GM12891 (cell line): Measurements from ENCODE around the gene TOR3A.

Experiments
- DNase-seq: peaks from one replicate; pipeline ENCODE4 v3.0.0; 2011; ENCODE audit warnings: low spot score; ENCODE audit not compliant: insufficient read length
- FAIRE-seq: peaks from 2 replicates; lab custom pipeline; 2011; peaks lifted over from hg19 to GRCh38; lab: Jason Lieb, UNC
- PAX5 ChIP-seq: IDR thresholded peaks from 2 replicates; pipeline ENCODE4 v1.6.1; 2011; ENCODE audit warnings: low read length, moderate library complexity, mild to moderate bottlenecking; ENCODE audit not compliant: insufficient read depth, severe bottlenecking
- POLR2A ChIP-seq: IDR thresholded peaks from 2 replicates; pipeline ENCODE4 v1.6.1; 2011; ENCODE audit warnings: low read depth, low read length, control low read depth
- POLR2AphosphoS5 ChIP-seq: IDR thresholded peaks from 2 replicates; pipeline ENCODE4 v1.6.1; 2011; ENCODE audit warnings: low read depth, low read length, control low read depth
- POU2F2 ChIP-seq: IDR thresholded peaks from 2 replicates; pipeline ENCODE4 v1.6.1; 2011; ENCODE audit warnings: low read depth, mild to moderate bottlenecking, control low read depth, low read length, moderate library complexity
- SPI1 ChIP-seq: IDR thresholded peaks from 2 replicates; pipeline ENCODE4 v1.6.1; 2011; ENCODE audit warnings: low read depth, low read length, control low read depth
- TAF1 ChIP-seq: IDR thresholded peaks from 2 replicates; pipeline ENCODE4 v1.6.1; 2011; ENCODE audit warnings: low read depth, low read length, control low read depth

TOR3A gene

DNA sequence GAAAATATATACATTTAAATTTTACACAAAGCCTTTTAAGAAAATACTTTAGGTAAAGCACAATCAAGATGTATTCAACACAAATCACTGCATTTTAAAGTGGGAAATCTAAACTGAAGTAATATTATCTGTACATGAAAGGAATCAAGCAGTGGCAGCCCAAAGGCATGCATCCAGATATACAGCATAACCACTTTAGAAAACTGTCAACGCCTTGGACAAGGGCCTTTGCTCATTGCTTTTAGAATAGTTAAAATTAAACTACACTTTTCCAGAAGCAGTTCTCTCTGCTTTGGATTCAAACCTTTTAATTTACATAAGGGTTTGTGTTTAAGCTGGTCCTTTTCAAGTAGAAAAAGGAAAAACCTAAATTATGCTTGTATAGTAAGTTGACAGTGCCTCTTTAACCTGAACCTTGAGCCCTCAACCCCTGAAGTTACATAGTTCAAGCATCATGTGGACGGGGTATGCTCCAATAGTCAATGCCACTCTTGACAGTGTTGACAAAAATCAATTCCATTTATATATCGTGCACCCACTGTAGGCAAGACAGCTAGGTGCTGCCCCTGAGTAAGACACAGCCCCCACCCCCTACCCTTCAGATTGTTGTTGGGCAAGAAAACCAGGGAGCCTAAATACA is 22.9 kb downstream of the TOR3A start:
- FAIRE-seq = no peak
- no peak for TF ChIP-seq POLR2A
- TF ChIP-seq POLR2AphosphoS5 = no peak
- no peak for TF ChIP-seq SPI1
- TF ChIP-seq TAF1 = no peak
- no peak for TF ChIP-seq PAX5
- DNase-seq = no peak

DNA sequence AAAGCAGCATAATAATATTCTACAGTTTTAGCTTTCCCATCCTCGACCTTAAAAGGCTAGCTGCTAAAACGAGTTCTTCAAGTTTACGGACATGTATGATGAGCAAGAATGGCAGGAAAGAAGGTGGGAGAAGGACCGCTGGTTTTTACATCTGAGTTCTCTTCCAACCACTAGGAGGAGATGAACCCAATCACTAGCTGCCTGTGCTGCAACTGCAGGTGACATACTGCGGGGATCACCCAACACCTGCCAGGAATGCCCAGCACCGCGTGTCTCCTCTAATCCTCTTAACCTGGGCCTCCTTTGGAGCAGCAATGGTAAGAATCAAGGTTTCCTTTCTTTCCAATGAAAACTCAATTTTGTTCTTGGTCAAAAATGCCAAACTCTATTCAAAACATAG is 23.5 kb downstream of the TOR3A start:
- DNase-seq (no peak), FAIRE-seq (no peak)
- no peak for TF ChIP-seq SPI1
- no peak for TF ChIP-seq POLR2A
- no peak for TF ChIP-seq POU2F2
- no peak for TF ChIP-seq POLR2AphosphoS5
- TF ChIP-seq TAF1 = no peak
- TF ChIP-seq PAX5 = no peak

DNA sequence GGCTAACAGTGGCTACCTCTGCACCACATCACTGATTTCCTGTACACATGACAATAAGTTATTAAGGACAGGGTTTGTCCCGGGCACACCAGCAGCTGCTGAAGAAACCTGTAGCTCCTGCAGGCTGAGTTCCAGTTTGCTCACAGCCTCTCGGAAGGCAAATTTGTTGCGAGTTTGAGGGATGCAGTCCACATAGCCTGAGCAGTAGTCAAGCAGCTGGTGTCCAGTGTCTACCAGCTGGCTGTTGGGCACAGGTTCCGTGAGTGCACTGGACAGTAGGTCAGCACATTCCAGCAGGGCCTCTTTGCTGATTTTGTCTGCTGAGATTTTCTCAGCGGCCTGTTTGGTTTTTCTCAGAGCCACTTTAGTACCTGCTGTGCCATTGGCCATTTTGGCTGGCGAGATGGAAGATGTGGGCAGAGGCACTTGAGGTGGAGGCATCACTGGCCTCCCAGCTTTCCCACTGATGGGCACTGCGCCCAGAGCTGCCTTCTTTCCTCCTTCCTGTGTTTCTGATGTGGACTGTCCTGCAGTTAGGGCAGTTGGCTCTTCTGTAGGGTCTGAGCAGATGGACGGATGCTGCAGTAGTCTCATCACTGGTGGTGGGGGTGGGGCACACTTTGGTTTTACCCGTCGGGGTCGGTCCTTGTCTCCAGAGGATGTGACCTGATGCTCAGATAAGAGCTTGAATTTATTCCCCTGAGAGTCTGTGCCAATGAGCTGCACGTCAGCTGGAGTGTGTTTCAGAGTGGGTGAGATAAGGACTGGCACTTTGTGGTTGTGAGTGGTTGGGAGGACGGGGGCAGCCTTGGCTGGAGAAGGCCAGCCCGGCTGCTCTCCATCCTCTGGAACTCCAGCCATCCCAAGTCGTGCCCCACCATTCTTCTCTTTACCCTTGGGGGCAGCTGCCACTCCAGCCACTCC is 26.1 kb downstream of the TOR3A start:
- FAIRE-seq (no peak), DNase-seq (no peak)
- TF ChIP-seq POU2F2 = no peak
- no peak for TF ChIP-seq POLR2A
- no peak for TF ChIP-seq POLR2AphosphoS5
- no peak for TF ChIP-seq PAX5
- no peak for TF ChIP-seq SPI1
- TF ChIP-seq TAF1 = no peak

DNA sequence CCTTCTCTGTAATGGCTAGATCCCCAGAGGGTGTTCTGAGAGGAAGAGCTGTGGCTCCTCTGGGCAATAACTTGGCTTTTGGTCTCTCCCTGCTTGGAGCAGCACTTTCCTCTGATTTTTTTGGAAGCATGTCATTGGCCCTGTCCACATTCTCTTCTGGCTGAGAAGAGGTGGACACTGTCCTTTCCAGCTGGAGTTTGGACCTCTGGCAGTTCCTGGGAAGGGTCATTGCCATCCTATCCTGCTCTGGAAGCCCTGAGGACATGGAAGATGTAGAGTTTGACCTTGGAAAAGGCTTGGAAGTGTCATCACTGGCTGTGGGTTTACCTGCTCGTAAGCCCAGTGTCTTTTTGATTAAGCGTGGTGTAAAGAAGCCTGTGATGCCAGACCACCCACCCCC is 26.8 kb downstream of the TOR3A start:
- FAIRE-seq = no peak
- no peak for DNase-seq
- TF ChIP-seq POU2F2 = no peak
- TF ChIP-seq POLR2A = no peak
- TF ChIP-seq POLR2AphosphoS5 = no peak
- no peak for TF ChIP-seq TAF1
- no peak for TF ChIP-seq SPI1
- no peak for TF ChIP-seq PAX5

DNA sequence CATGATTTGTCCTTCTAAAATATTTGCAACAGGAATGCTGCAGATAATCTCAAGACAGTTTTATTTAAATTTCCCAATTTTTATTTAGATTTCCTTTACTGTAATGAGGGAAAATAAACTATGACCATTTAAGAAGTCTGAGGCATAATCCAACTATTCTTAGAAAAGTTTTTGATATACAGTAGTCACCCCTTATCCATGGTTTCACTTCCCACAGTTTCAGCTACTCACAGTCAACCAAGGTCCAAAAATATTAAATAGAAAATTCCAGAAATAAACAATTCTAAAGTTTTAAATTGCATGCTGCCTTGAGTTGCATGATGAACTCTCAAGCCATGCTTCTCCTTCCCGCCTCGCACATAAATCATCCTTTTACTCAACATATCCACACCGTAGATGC is 33.3 kb downstream of the TOR3A start:
- no peak for TF ChIP-seq PAX5
- TF ChIP-seq TAF1 = no peak
- no peak for TF ChIP-seq POLR2AphosphoS5
- TF ChIP-seq SPI1 = no peak
- DNase-seq (no peak), FAIRE-seq (no peak)

DNA sequence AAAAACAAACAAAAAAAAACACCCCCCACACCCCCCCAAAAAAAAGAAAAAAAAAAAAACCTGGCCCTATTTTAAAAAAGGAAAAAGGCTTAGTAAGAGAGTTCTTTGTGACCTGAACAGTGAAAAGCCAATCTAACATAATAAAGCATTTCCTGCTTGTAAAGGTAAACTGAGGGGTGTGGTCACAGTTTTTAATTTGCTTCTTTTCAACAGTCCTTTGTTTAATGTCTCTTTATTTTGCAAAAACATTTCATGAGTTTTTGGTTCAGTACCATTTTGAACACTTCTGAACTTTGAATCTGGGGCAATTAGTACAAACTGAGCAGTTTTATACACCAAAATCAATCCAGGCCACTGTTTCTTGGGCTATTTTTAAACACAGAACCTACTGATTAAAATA is 37.6 kb downstream of the TOR3A start:
- no peak for DNase-seq
- no peak for FAIRE-seq
- no peak for TF ChIP-seq TAF1
- TF ChIP-seq POLR2A = no peak
- no peak for TF ChIP-seq PAX5
- TF ChIP-seq POLR2AphosphoS5 = no peak
- TF ChIP-seq SPI1 = no peak
- TF ChIP-seq POU2F2 = no peak

DNA sequence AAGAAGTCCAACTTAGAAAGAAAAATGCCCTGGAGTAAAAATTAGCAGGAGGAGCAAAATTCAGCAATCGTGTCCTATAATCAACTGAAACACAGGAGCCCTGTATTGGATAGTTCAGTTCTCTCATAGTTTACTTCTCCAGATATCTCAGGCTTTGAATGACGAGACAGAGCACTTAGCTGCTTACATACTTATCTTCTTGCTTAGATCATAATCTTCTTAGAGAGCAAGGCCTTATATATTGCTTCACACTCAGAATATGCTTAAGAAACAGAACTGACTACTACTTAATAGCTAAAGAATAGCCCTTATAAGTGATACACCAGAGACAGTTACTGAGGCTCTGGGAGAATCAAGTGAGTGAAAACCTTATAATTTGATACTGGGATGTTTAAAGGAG is 38.9 kb downstream of the TOR3A start:
- TF ChIP-seq SPI1 (no peak), PAX5 (no peak), POLR2AphosphoS5 (no peak), TAF1 (no peak), POU2F2 (no peak), POLR2A (no peak)
- FAIRE-seq (no peak), DNase-seq (no peak)

DNA sequence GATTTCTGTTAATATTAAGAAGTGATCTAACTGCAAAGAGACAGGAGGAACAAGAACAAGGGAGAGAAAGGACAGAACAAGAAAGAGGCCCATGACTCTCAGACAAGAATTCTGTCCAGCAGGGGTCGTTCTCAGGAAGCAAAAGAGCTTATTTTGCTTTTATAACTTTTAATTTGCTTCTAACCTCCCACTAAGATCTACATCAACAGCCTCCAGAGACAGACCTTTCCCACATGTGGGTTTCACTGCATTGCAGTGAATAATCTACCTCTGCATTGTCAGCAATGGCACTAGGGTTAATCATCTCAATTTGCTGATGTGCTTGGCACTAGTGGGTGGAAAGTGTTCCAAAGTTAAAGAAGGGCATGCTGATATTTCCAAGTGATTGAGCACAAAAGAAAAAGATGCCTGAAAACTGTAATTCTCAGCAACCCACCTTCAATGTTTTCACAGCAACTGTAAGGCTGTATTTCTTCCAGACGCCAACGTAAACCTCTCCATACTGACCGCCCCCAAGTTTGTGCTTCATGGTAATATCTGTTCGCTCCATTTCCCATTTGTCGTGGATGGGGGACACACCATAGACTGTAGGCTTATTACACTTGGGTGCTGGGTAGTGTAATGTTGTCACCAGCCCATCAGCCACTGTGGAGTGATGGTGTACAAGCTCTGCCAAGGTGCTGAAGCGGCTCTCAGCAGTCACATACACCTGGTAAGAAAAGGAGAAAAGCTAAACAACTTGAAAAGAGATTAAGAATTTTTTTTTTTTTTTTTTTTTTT is 39.5 kb downstream of the TOR3A start:
- FAIRE-seq (no peak), DNase-seq (no peak)
- no peak for TF ChIP-seq SPI1
- TF ChIP-seq TAF1 = no peak
- no peak for TF ChIP-seq POLR2AphosphoS5
- no peak for TF ChIP-seq PAX5
- no peak for TF ChIP-seq POLR2A
- TF ChIP-seq POU2F2 = no peak

DNA sequence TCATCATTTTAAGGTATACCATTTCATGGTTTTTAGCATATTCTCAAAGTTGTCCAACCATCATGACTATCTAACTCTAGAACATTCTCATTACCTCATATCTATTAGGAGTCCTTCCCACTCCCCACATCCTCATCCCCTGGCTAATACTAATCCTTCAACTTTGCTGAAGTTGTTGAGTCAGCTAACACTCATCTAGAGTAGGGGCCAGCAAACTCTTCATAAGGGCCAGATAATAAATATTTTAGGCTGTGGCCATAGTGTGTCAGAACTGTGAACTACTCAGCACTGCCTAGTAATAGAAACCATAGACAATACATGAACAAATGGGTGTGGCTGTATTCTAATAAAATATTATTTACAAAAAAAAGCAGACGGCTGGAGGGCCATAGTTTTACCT is 43.0 kb downstream of the TOR3A start:
- DNase-seq (no peak), FAIRE-seq (no peak)
- TF ChIP-seq POLR2A (no peak), PAX5 (no peak), POLR2AphosphoS5 (no peak), POU2F2 (no peak), SPI1 (no peak)
